Kidney (tissue), 14 donors: Measurements from ENCODE around the gene GIMAP6. TPM values are rescaled to one million over a fixed set of nuclear protein-coding genes. Genes with fewer than 3 reads are reported as not detected.
A peak's percentile ranks its signal among the peaks of the same experiment; 100 is the strongest.

Experiments
- DNase-seq, 5 donors: peaks; one replicate each; pipeline ENCODE4 v3.0.0-alpha.2; 2013 to 2020
- FAIRE-seq: peaks from 2 replicates; lab custom pipeline; 2012; peaks lifted over from hg19 to GRCh38; lab: Jason Lieb, UNC
- H3K27ac ChIP-seq, 2 donors: one replicate each; pipeline ENCODE4 v1.7.0; 2013; ENCODE audit warnings: low read depth in 2 of 2, low read length in 2 of 2, inconsistent platforms in 1 of 2
- H3K27me3 ChIP-seq: one replicate; pipeline ENCODE4 v1.7.1; 2013; ENCODE audit warnings: low read length, inconsistent platforms; ENCODE audit not compliant: control insufficient read depth, insufficient read depth
- H3K36me3 ChIP-seq, 3 donors: one replicate each; pipeline versions ENCODE4 v1.7.0 to v1.7.1; 2013; ENCODE audit warnings: low read length in 3 of 3, control low read depth in 1 of 3, inconsistent platforms in 1 of 3; ENCODE audit not compliant: insufficient read depth in 3 of 3, control insufficient read depth in 2 of 3
- H3K4me1 ChIP-seq, 3 donors: one replicate each; pipeline versions ENCODE4 v1.7.0 to v1.7.1; 2013; ENCODE audit warnings: low read length in 3 of 3, inconsistent platforms in 1 of 3, low read depth in 1 of 3; ENCODE audit not compliant: control insufficient read depth in 2 of 3, insufficient read depth in 2 of 3
- H3K4me3 ChIP-seq, 3 donors: one replicate each; pipeline versions ENCODE4 v1.7.0 to v1.8.1; 2013; ENCODE audit warnings: low read length in 3 of 3, control low read depth in 1 of 3, inconsistent platforms in 1 of 3
- H3K9ac ChIP-seq, 3 donors: one replicate each; pipeline versions ENCODE4 v1.7.0 to v1.7.1; 2013; ENCODE audit warnings: low read length in 3 of 3, control low read depth in 1 of 3, inconsistent platforms in 1 of 3
- H3K9me3 ChIP-seq, 3 donors: one replicate each; pipeline versions ENCODE4 v1.7.0 to v1.7.1; 2013; ENCODE audit warnings: low read length in 3 of 3, control low read depth in 1 of 3, inconsistent platforms in 1 of 3; ENCODE audit not compliant: control insufficient read depth in 2 of 3, insufficient read depth in 1 of 3
- CTCF ChIP-seq: IDR thresholded peaks from 3 replicates; pipeline ENCODE4 v1.5.1; 2012; ENCODE audit warnings: mild to moderate bottlenecking, moderate library complexity, borderline replicate concordance; ENCODE audit not compliant: insufficient read depth; ENCODE audit errors: extremely low read depth
- intact Hi-C: fragments of 100-400 bp; cut with DNase I; formaldehyde crosslinking; loops from one replicate; pipeline ENCODE4 v1.11.1; 2022
- polyA plus RNA-seq: library from polyadenylated mRNA; stranded (reverse); fragments of 350-450 nt; fragmentation: Illumina TruSeq; extraction: RNeasy Lipid Tissue Mini Kit (QIAGEN cat#74804); gene quantifications from one replicate; pipeline ENCODE4 v1.2.3, GENCODE V29; 2014; ENCODE audit warnings: low read depth, low replicate concordance; ENCODE audit not compliant: insufficient read depth
- total RNA-seq: library from RNA; stranded (reverse); fragmentation: NEBNext Ultra II Directional; extraction: Animal tissue kit (Norgen Biotek cat#: 25700); gene quantifications from one replicate; pipeline ENCODE4 v1.2.1, GENCODE V29; 2021
- donor health status: control.
- donor health status: control.
- donor health status: control.
- donor health status: control.
- donor health status: control.
- donor health status: DM: yes; HTN: yes; CAD: no.
- donor health status: Normal renal cell carcinoma (clear cell type).

GIMAP6 gene
- total and polyA plus RNA-seq, 2 donors from 2014 or later: 14.3 to 48.7 TPM

GRCh38 chr7:150595361-150595760, 36.8 kb downstream of the GIMAP6 start:
- Histone ChIP-seq H3K27ac (no peak overlapping the region), H3K4me3 (no peak overlapping the region), H3K36me3 (no peaks in the 10 kb centered on the region), H3K4me1 (no peaks in the 10 kb centered on the region), H3K9me3 (peaks cover 0 to 9% (median 0%) of the 10 kb centered on the region in 3 donors), H3K27me3 (no peaks in the 10 kb centered on the region), H3K9ac (no peak overlapping the region)
- DNase-seq (no peak), FAIRE-seq (no peak)
- intact Hi-C loops: no loop called here
- no peak for TF ChIP-seq CTCF

GRCh38 chr7:150594805-150595204, 37.4 kb downstream of the GIMAP6 start:
- H3K36me3 ChIP-seq: no peaks in the 10 kb centered on the region
- no peak overlapping the region for H3K27ac ChIP-seq
- no peak overlapping the region for H3K9ac ChIP-seq
- no peaks in the 10 kb centered on the region for H3K27me3 ChIP-seq
- intact Hi-C loops: no loop called here
- TF ChIP-seq CTCF: no peak
- H3K9me3 ChIP-seq: peaks cover 0 to 9% (median 0%) of the 10 kb centered on the region in 3 donors
- FAIRE-seq (no peak), DNase-seq (no peak)
- no peak overlapping the region for H3K4me3 ChIP-seq
- H3K4me1 ChIP-seq: no peaks in the 10 kb centered on the region

GRCh38 chr7:150587551-150587950, 44.6 kb downstream of the GIMAP6 start:
- intact Hi-C loops: no loop called here
- FAIRE-seq (no peak), DNase-seq (peak in 1 of 5 donors; percentile 24)
- no peaks in the 10 kb centered on the region for H3K36me3 ChIP-seq
- no peak for TF ChIP-seq CTCF
- peak overlapping the region; percentile 58 to 71 for H3K27ac ChIP-seq
- H3K4me1 ChIP-seq: peaks cover 0 to 2% (median 0%) of the 10 kb centered on the region in 3 donors
- H3K9ac ChIP-seq: no peak overlapping the region
- no peak overlapping the region for H3K4me3 ChIP-seq
- no peaks in the 10 kb centered on the region for H3K27me3 ChIP-seq
- no peaks in the 10 kb centered on the region for H3K9me3 ChIP-seq

- no peak overlapping the region for H3K9ac ChIP-seq
- no peak overlapping the region for H3K4me3 ChIP-seq
- no peaks in the 10 kb centered on the region for H3K9me3 ChIP-seq
- no peaks in the 10 kb centered on the region for H3K36me3 ChIP-seq
- intact Hi-C loops: no loop called here
- peak overlapping the region; percentile 71 to 75 for H3K27ac ChIP-seq
- FAIRE-seq: no peak
- H3K27me3 ChIP-seq: no peaks in the 10 kb centered on the region
- peak in 1 of 5 donors; percentile 40 for DNase-seq
- TF ChIP-seq CTCF: no peak
- peaks cover 0 to 2% (median 0%) of the 10 kb centered on the region in 3 donors for H3K4me1 ChIP-seq
Measured at GRCh38 chr7:150586785-150587152, 45.4 kb downstream of the GIMAP6 start.
